WI38 (cell line): ENCODE measurements around the gene CBX4.
A peak's percentile ranks its signal among the peaks of the same experiment; 100 is the strongest.

ENCODE experiments used
- H3K4me3 ChIP-seq: 2 replicates; pipeline ENCODE4 v1.5.1; 2011; ENCODE audit warnings: low read depth, mild to moderate bottlenecking, control low read depth, low read length
- TF ChIP-seq, protein P1 (sequence below): IDR thresholded peaks from 2 replicates; pipeline ENCODE4 v1.5.1; 2012; ENCODE audit warnings: low read depth, mild to moderate bottlenecking, control low read depth, low read length

The CBX4 gene

GRCh38 chr17:79793924-79794304, 45.3 kb downstream of the CBX4 start:
- peak overlapping the region; percentile 61 for H3K4me3 ChIP-seq

GRCh38 chr17:79792984-79793923, 46.0 kb downstream of the CBX4 start:
- peak overlapping the region; percentile 61 for H3K4me3 ChIP-seq
- TF ChIP-seq, protein P1, sequence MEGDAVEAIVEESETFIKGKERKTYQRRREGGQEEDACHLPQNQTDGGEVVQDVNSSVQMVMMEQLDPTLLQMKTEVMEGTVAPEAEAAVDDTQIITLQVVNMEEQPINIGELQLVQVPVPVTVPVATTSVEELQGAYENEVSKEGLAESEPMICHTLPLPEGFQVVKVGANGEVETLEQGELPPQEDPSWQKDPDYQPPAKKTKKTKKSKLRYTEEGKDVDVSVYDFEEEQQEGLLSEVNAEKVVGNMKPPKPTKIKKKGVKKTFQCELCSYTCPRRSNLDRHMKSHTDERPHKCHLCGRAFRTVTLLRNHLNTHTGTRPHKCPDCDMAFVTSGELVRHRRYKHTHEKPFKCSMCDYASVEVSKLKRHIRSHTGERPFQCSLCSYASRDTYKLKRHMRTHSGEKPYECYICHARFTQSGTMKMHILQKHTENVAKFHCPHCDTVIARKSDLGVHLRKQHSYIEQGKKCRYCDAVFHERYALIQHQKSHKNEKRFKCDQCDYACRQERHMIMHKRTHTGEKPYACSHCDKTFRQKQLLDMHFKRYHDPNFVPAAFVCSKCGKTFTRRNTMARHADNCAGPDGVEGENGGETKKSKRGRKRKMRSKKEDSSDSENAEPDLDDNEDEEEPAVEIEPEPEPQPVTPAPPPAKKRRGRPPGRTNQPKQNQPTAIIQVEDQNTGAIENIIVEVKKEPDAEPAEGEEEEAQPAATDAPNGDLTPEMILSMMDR, result no peak

More at GRCh38 chr17:79793924-79794304, 45.3 kb downstream of the CBX4 start:
- TF ChIP-seq, protein P1, result no peak

GRCh38 chr17:79792341-79792871, 46.8 kb downstream of the CBX4 start:
- peak overlapping the region; percentile 61 for H3K4me3 ChIP-seq
- TF ChIP-seq, protein P1, result no peak

- TF ChIP-seq, protein P1, result no peak
Measured at GRCh38 chr17:79791735-79792161, 47.5 kb downstream of the CBX4 start.

GRCh38 chr17:79790805-79791734, 48.2 kb downstream of the CBX4 start:
- H3K4me3 ChIP-seq, result no peak overlapping the region
- TF ChIP-seq, protein P1, result no peak

More at GRCh38 chr17:79791735-79792161, 47.5 kb downstream of the CBX4 start:
- no peak overlapping the region for H3K4me3 ChIP-seq

DNA sequence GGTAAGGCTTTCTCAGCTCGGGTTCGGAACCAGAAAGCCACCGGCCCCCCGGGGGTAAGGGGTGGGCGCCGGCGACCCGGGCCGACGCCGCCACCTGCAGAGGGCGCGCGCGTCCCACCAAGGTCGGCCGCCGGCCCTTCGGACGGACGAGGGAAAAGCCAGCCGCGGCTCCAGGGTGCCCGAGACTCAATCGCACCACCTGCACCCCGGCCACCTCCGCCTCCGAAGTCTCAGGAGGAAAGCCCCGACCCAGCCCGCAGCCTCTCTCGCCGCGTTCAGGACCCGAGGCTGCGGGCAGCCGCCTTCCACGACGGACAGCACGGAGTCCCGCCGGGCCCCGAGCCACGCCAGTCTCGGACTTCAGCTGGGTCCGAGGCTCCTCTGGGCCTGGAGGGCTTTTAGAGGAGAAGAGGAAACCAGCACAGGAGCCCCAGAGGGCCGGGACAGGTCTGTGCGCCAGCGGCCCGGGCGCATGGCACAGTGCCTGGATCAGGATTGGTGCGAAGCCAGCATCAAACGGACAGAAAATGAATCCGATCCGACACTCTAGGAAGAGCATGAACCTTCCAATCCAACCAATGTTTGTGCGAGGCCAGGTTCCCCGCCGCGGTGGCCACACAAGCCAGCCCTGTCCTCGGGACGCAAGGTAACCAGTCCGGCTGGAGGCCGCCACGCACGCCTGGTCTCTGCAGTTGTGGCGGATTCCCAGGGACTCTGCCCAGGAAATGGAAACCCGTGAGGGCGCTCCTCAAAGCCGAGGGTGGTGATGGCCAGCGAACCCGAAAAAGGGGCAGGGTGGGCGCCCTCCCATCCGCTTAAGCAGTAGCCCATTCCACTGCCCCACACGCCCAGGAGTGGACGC, 49.1 kb downstream of the CBX4 start:
- 0 out of 2 replicates have a peak overlapping the region, but pooled peaks have one; percentile 10 for H3K4me3 ChIP-seq
- TF ChIP-seq, protein P1, result peak; percentile 78
